Measurements from ENCODE around the gene ADGRA1. TPM values are rescaled to one million over a fixed set of nuclear protein-coding genes. Genes with fewer than 3 reads are reported as not detected.
"Not testable (repeated sequence)": the region's sequence is repeated elsewhere in the genome, so short reads cannot be mapped to it uniquely, and the experiment has no call there.

The ADGRA1 gene
- total RNA-seq, 4 donors from 2014 or later = 0.32 TPM; not detected in 3

DNA sequence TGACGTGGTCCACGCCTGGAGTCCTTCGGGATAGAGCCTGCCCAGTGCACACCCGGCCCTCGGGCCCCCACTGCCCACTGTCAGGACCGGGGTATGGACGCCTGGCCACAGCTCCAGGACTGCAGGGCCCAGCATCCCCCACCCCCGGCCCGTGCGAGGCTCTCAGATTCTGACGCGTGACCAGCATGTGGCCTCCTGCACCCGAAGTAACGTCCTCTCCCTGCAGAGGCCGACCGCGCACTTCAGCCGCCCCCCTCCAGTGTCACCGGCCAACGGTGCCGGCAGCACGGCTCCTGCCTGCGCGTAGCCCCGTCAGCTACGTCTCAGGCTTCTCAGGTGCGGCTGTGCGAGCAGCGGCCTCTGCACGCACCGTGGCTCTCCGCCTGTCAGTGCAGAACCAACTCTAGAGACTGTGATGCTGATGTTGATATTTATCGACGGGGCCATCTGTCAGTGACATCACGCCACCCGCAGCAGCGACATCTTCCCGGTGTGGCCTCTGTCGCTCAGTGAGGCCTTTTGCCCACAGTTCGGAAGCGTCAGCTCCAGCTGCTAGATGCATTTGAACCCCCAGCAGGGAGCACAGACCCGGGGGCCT is 40.1 kb upstream of the ADGRA1 start:
- no peak for TF ChIP-seq CTCF (IDR thresholded peaks at IDR 0.05)
- ATAC-seq (ENCODE audit: low FRiP score) (no peak), DNase-seq (ENCODE audit: low spot score) (no peak)

- no peak for TF ChIP-seq CTCF (IDR thresholded peaks at IDR 0.05)
- ATAC-seq (ENCODE audit: low FRiP score) (no peak), DNase-seq (ENCODE audit: low spot score) (no peak)
These were observed 39.5 kb upstream of the ADGRA1 start for GRCh38 chr10:133048266-133048665.

- DNase-seq (ENCODE audit: low spot score) (no peak), ATAC-seq (ENCODE audit: low FRiP score) (no peak)
- TF ChIP-seq CTCF (IDR thresholded peaks at IDR 0.05) = no peak
These were observed 38.8 kb upstream of the ADGRA1 start for GRCh38 chr10:133048926-133049325.

DNA sequence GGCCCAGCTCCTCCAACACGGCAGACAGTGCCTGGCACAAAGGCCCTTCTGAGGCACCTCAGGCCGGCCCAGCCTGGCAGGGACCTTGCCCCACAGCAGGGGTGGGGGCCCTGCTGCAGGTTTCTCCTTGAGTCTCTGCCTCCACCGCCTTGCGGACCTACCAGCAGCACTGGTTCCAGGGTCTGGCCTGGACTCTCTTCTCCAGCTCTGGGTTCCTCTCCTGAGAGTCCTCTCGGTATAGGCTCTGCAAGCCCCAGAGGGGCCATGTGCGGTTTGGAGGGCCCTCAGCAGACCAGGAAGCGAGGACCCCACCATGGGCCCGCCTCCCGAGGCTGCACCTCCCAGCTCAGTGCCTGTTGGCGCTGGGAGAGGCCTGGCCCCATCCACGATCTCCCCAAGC is 38.1 kb upstream of the ADGRA1 start:
- TF ChIP-seq CTCF (IDR thresholded peaks at IDR 0.05) = no peak
- ATAC-seq (ENCODE audit: low FRiP score) = no peak
- DNase-seq (ENCODE audit: low spot score) = no peak

GRCh38 chr10:133050371-133050770 is 37.4 kb upstream of the ADGRA1 start:
- no peak for TF ChIP-seq CTCF (IDR thresholded peaks at IDR 0.05)
- DNase-seq (ENCODE audit: low spot score) (no peak), ATAC-seq (ENCODE audit: low FRiP score) (no peak)

- no peak for ATAC-seq (ENCODE audit: low FRiP score)
- TF ChIP-seq CTCF (IDR thresholded peaks at IDR 0.05) = no peak
- DNase-seq (ENCODE audit: low spot score) = no peak
These were observed 35.6 kb upstream of the ADGRA1 start for GRCh38 chr10:133052076-133052475.

DNA sequence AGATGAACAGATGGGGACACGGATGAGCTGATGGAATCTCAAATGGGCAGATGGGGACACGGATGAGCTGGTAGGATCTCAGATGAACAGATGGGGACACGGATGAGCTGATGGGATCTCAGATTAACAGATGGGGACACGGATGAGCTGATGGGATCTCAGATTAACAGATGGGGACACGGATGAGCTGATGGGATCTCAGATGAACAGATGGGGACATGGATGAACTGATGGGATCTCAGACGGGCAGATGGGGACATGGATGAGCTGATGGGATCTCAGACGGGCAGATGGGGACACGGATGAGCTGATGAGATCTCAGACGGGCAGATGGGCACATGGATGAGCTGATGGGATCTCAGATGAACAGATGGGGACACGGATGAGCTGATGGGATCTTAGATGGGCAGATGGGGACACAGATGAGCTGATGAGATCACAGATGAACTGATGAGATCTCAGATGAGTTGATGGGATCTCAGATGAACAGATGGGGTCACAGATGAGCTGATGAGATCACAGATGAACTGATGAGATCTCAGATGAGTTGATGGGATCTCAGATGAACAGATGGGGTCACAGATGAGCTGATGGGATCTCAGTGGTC is 34.1 kb upstream of the ADGRA1 start:
- not testable (repeated sequence) for DNase-seq (ENCODE audit: low spot score); ATAC-seq (ENCODE audit: low FRiP score)
